GM21529 (cell line): ENCODE results near the gene NTNG1.
A peak's percentile ranks its signal among the peaks of the same experiment; 100 is the strongest.

Experiments used
- ATAC-seq: cut with Tn5 transposase; IDR thresholded peaks from one replicate; pipeline ENCODE4 v1.9.1; 2021; ENCODE audit not compliant: unreplicated experiment

Gene NTNG1

DNA sequence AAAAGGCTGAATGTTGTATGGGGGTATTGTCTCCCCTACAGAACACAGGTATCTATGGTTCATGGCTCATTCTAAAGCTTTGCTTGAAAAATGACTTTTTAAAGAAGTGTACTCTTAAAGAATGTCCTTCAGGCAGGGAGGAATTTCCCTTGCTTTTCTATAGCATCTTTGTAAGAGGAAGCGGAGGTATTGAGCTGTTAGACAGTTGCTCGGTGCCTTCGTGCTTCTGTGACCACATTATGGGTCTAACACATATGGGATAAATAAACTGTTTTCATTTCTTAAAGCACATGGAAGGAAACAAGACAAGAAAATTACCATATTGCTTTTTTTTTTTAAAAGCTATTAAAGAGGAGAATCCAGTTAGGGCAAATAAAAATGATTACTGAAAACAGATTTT lies 182.9 kb downstream of the NTNG1 start:
- ATAC-seq, result no peak

DNA sequence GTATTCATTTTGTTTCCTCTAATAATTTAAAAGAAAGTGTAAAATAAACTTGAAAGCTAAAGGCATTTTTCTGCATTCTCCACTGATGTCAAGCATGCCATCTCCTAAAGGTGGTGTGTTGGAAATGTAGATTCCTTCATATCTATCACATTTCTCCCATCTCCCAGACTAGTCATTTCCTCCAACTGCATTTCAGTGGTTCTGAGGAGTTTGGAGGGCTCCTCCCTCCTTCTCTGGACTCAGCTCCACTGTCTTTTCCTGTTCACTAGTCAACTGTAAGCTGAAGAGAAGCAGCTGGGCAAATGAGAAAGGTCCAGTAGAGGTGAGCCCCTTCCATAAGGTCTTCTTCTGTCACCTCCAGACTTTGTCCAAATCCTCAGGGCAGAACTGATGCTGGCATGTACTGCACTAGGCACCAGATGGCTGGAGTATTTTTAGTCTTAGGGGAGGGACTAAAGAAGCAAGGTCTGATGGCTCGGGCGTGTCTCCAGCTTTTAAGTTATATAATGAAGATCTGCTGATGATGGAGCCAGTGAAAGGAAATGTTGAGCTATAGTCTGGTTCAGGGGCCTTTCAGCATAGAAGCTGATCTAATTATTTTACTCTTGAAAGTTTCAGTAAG lies 186.1 kb downstream of the NTNG1 start:
- no peak for ATAC-seq

DNA sequence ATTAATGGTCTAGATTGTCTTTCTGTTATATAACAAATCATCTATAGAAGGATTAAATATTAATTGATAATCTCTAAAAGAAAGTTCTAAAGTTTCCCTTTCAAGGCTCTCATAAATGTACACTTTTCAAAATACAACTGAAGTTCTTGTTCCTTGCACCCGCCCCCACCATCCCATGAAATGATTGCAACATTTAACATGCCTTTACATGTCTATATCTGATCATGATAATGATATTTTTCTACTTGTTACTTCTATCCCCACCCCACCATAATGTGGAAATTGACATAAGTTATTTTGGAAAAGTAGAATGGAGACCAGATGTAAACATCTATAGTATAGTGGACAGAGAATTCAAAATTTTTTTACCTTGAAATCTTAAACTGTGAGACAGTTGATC lies 186.6 kb downstream of the NTNG1 start:
- no peak for ATAC-seq

DNA sequence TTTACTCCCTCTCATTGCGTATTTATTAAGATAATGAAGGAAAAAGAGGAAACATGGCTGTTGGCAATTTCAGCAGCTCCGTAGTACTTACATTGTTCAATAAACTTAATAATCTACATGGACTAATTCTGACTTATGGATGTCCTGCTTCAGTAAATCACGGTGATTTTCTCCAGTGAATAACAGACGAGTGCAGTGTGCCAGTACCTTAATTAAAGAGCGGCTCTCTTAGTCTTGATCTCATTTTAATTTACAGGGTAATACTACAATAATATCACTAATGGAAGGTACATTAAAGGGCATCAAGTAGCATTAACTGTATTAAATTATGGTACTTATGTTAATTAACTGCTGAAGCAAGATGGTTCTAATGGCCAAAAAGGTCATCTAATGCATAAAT lies 187.2 kb downstream of the NTNG1 start:
- ATAC-seq, result no peak

DNA sequence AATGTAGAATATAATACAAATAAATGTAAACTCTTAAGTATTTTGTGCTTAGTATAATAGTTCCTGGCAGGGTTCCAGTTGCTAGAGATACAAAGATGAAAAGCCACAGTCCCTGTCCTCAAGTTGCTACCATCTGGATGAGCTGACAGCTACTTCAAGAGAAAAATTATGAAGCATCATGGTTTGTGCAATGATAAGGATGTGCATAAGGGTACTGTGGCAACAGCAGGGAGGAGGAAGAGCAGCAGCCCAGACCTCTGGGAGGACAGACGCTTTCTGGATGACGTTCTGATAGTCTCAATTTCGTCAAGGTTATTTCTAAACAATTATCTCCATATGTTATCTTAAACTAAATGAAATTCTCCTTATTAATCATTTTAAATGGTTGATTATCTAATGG lies 198.9 kb downstream of the NTNG1 start:
- no peak for ATAC-seq

DNA sequence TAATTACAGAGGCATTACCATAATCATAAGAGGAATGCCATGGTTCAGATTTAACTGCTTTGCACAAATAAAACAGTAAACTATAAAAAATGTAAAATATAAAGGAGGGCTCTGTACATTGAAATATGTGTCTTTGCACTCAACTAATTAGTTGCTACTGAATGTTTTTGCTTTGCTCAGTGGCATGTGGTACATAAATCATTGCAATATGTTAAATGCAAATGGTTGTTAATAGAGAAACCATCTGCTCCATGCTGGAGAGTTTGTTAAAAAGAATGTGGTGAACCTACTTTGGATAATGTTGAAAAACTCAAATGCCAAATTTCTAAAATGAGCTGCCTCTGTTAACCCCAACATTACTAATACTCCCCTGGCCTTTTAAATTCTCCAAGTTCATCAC lies 201.5 kb downstream of the NTNG1 start:
- ATAC-seq, result no peak

DNA sequence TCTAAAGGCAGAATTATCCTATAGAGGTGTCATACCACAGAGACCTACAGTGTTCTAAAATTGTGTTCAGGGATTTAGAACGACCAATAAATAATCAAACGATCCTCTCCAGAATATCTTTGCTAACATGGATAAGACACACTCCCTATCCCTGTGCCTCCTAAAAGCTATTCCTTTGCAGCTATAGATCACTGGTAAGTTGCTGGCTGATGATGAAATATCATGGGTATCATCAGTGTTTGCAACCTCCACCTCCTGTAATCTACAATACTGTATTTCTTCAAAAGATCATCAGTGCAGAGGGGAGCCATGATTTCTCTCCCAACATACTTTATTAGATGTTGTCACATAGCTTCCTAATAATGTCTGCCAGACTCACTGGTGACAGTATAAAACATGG lies 201.9 kb downstream of the NTNG1 start:
- ATAC-seq, result no peak

DNA sequence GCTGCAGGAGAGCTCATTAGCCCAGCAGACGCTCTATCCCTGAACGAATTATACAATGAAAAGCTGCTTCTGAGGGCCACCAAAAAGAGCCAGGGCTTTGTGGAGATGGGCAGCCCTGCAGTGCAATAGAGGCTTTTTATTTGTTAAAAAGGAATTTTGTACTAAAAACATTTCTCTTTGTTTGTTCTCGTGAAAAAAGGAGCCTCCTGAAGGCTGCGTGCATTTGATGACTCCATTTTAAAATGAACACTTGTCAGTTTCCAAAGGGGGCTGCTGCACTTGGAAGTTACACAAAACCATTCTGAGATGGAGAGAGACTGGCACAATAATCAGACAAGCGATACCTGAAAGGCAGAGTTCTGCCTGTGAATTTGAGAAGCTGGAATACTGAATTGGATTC lies 202.8 kb downstream of the NTNG1 start:
- no peak for ATAC-seq

DNA sequence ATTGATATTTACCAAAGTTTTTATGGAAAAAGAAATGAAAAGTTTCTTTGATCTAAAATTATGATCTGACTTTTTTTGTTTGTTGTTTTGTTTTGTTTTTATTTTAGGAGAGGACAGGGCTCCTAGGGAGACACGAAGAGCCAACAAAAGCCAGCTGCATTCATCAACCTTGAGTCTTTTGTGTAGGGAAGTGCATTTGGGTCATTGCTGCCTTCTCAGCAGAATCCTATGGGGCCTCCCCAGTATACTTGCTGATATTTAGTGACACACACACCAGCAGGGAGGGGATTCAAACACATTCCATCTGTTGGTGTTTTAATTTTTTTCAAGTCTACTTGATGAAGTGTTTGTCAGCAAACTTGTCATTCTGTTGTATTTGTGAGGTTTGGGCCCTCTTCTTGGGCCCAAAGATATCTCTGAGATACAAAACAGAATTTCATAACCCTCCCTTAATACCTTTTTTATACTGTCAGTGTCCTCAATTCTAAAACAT lies 203.5 kb downstream of the NTNG1 start:
- ATAC-seq, result no peak

DNA sequence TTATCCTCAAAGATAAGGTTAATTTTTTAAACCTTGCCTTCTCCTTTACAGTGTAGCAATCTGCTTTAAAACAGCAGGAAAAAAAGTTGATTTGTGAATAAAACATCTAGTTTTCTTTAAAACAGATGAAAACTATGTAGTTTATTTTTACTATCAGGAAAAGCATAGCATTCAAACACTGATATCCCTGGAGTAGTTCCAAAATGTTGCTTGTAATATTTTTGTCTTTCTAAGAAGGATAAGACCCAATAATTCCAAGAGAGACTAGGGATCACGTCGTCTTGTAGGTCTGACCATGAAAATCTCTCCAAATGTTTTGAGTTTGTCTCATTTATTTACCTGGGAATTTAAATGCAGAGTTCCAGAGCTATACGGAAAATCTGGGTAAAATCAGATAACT lies 204.0 kb downstream of the NTNG1 start:
- ATAC-seq, result no peak

DNA sequence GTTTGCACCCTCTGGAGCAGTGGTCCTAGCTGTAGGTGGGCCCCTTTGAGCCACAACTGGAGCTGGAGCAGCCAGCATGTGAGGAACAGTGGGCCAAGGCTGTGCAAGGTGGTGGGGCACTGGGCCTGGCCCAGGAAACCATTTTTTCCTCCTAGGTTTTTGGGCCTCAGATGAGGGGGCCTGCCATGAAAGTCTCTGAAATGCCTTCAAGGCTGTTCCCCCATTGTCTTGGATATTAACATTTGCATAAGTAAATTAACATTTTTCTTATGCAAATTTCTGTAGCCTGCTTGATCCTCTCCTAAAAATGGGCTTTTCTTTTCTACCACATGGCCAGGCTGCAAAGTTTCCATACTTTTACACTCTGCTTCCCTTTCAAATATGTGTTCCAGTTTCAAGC lies 212.0 kb downstream of the NTNG1 start:
- ATAC-seq, result no peak

DNA sequence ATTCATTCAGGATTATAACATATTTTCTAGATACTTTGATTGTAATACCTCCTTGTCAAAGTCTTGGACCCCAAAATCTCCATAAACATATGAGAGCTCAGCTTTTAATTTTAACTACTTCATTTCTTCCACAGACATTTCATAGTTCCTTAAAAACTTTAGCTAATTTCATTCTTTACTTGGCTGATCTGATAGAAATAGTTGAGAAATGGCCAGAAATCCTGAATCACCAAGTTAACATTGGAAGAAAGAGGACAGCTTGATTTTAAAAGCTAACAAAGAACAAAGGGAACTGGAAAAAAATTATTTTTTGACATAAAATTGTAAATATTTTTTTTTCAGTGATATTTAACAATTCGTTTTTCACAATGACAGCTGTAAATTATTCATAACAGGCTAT lies 216.5 kb downstream of the NTNG1 start:
- ATAC-seq, result no peak

DNA sequence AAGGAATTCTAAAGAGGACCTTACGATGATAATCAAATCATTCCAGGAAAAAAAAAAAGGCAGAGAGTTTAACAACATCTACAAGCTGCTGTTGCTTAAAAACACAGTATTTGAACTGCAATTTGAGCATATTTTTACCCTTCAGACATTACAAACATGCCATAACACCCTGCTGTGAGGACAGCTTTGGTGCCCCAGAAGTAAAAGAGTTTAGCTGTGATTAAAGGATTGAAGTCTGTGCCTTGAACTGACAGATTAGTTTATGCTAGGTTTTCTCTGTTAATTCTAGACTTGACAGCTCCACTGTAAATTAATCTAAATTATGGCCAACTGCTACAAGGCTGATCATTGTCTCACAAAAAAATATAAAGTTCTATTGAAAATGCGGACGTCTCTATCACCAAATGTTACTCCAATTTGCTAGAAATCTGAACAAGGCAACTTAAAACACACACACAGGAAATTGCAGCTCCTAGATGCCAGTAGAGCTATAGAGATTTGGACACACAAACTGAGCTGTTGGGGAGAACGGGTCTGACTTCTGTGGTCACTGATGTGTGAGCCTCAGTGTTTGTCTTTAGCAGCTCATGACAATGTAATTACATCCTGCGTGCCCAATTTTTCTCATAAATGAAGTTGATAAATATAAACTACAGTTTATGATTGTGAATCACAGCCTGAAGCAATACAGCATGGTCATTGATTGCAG lies 217.9 kb downstream of the NTNG1 start:
- ATAC-seq, result no peak

DNA sequence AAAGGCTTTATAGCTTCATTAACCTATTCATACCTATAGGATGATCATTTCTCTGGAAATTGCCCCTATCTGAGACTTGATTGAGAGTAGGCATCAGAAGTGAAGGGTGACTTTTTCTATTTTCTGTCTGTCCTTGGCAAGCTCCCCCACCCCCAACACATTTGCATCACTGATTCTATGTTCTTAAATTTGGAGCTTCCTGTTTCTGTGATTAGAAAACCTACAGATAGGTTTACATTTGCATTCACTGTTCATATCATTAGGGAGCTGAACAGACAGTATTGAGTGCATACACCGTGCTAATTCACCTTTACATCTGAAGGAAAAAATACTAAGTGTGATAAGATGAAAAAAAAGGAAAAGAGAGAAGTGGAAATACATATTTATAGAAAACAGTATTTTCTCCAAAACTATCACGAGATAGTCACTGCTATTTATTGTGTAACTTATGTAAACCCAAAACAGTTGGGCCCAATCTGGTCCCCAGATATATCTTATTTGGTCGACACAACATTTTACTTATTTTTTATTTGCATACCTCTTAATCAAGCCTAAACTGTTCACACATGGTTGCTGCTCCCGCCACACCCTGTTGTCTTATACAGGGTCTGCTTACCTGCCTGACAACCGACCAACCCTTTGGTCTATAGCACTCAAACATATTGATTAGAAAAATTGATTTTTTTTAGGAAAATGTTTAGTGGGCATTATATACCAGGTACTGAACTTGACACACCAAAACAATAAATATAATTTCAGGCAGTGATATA lies 218.8 kb downstream of the NTNG1 start:
- ATAC-seq, result no peak

DNA sequence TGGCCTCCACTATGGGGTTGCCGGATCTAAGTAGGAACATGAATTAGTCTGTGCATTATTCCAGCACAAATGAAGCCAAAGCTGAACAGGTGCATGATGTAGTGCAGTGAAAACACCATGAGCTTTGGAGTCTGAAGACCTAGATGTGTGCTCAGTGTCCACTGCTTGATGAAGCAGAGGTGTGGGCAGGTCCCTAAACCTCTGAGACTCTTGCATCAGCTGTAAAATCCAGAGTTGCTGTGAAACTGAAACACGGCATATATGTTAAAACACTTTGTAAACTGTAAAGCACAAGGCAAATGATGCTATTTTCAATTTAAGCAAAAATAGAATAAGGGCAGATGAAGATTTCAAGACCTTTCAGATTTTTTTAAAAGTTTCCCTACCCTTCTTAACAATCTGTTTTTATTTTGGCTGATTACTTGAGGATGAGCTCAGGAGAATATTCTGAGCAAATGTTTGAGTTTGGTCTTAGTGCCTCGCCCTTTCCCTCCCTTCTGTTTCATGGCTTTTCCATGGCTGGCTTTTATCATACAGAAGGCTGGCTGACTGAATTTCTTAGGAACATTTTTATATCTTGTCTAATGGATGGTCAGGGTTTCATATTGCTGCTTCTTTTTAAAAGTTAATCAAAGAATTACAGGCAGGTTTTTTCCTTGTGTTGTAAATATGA lies 221.8 kb downstream of the NTNG1 start:
- ATAC-seq, result peak; percentile 88

DNA sequence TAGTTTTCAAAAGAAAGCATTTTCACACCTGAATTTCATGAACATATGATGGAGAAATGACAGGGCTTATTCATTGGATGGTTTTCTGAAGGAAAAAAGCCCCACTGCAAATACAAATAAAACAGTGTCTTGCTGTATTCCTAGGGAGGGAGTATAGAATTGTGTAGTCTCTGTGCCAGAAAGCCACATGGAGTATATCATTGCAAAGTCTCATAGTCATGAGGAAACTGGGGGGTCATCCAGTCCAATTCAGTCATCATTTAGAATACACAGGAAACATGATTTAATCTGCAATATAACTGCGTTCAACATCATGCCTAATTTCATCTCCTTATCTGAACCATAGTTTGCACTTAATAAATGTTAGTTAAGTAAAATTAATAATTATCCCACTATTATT lies 222.3 kb downstream of the NTNG1 start:
- no peak for ATAC-seq

DNA sequence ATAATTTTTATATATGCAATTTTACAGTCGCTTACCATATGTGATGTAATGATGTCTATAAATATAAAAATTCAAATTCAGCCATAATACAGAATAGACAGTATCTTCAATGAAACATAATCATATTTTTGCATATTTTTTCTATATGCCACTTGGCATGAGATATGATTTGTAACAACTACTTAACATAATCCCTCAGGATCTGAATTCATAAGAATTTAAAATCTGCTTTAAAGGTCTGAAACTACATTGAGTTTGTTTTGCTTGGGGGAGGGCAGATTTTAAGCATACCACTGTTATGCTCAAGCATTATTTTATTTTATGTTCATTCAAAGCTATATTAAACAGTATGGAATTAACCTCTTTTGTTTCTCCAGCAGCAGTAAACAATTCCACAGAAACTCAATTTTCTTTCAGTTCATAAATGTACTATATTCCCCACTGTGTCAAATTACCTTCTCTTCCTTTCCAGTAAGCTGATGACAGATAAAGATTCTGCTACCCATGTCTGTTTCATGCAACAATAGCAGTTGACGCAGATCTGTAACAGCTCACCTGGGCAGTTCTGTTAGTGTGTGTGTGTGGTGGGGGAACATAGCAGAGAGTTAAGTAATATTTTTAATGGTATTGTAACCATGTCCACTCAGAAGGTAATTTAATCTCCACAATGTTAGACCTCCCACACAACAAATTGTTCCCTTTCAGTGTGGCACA lies 224.8 kb downstream of the NTNG1 start:
- no peak for ATAC-seq

DNA sequence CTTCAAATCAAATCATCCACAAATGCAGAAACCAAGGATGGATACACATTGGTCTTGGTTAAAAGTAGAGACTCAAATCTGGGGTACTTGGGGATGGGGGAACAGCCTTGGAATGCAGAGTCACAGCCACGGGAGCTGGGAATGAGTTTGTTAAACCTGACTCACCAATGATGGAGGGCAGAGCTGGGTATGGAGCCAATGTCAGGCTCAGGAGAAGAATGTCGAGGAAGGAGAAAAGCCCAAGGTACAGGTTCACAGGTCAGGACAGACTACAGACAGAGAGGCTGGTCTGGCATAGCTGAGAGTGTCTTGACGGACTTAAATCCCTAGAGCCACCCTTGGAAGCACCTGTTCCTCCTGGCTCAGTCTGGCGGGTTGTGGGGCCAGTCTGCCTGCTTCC lies 237.6 kb downstream of the NTNG1 start:
- ATAC-seq, result no peak

DNA sequence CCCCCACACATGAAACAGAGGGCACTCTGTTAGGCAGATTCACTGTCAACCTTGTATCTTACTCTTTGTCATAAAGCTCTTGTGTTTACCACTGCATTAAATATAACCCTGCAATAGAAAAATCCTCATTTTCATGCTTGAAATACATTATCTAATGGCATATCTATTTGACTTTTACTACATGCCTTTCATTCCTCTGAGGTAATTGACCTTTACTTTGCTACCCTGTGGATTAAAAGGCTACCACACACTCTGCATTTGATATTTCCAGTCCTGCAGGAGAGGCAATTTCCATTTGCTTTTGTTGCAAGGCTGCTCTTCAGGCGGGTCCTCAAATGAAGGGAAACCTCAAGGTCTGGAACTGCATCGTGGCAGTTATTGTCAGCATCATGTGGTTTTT lies 238.0 kb downstream of the NTNG1 start:
- no peak for ATAC-seq

DNA sequence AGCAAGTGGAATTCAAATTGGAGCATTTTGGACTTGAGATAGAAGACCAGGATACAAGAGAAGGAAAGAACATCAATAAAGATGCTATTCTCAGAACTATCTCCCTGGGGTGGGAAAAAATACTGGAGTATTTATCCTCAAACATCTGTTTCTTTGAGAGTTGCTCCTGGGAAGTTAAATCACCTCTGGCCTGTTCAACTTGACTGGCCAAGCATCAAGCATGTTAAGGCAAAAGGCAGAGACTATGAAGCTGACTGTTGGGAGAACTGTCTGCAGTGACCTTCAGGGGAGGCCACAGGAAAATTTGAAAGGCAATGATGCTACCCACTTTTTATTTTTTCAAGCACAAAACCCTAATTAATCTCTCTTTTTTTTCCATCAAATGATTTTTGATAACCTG lies 239.0 kb downstream of the NTNG1 start:
- ATAC-seq, result no peak
